ENCODE data around the gene DLGAP3. TPM values are rescaled to one million over a fixed set of nuclear protein-coding genes. Genes with fewer than 3 reads are reported as not detected.

The DLGAP3 gene
- polyA plus RNA-seq, 1 donor (not counting 4 experiments of a cell fraction or from before 2014, with no cell fraction given) = not detected

DNA sequence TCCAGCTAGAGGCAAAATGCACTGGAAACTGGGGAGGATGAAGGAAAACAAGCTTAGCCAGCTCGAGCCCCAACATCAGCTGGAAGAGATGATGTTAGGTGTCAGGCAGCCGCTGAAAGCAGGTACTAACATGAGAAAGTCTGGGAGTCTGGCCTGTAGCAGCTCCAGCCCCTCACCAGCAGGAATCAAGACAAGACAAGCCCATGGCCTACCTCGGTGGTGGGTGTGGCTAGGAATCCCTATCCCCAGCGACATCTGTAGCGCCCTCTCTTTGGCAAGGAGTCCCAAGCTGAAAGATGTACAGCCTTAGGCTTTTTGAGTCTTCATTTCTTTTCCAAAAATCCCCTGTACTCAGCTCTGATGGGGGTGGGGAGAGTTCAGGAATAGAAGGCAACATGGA is 2.6 kb downstream of the DLGAP3 start:
- Histone ChIP-seq H3K9ac (ENCODE audit: control insufficient read depth, extremely low read depth, insufficient read depth, low read length) (no peak overlapping the region), H3K27me3 (ENCODE audit: control insufficient read depth, extremely low read depth, insufficient read depth, low read length) (peaks cover 56% of the 10 kb centered on the region), H3K4me1 (ENCODE audit: control insufficient read depth, extremely low read depth, insufficient read depth, low read length) (no peaks in the 10 kb centered on the region), H3K36me3 (ENCODE audit: control insufficient read depth in 2 of 2, extremely low read depth in 1 of 2, insufficient read depth in 2 of 2, low read length in 2 of 2) (no peaks in the 10 kb centered on the region), H3K9me1 (ENCODE audit: control insufficient read depth, extremely low read depth, insufficient read depth, low read length) (no peaks in the 10 kb centered on the region), H2AFZ (ENCODE audit: control insufficient read depth, low read length) (no peak overlapping the region), H3K27ac (ENCODE audit: control insufficient read depth, insufficient read depth, low read length) (no peak overlapping the region), H3K4me3 (ENCODE audit: control insufficient read depth in 2 of 3, extremely low read depth in 1 of 3, insufficient read depth in 2 of 3, low read depth in 1 of 3, low read length in 3 of 3) (no peak overlapping the region), H3K9me3 (ENCODE audit: control insufficient read depth, low read depth, low read length) (no peaks in the 10 kb centered on the region), H3K79me2 (ENCODE audit: control insufficient read depth, insufficient read depth, low read length) (no peaks in the 10 kb centered on the region), H4K20me1 (ENCODE audit: control insufficient read depth, extremely low read depth, insufficient read depth, low read length) (no peaks in the 10 kb centered on the region), H3K4me2 (ENCODE audit: control insufficient read depth, extremely low read depth, insufficient read depth, low read depth, low read length) (no peak overlapping the region)
- dilution Hi-C loops (cut with MboI; ENCODE audit: extremely low pct_ligation_motif_present, low sequenced_read_pairs) = no loop called here
- DNase-seq (ENCODE audit: low read depth, low spot score) (no peak), FAIRE-seq (no peak)
- TF ChIP-seq EZH2 (IDR thresholded peaks at IDR 0.05; ENCODE audit: low read length) = no peak
- TF ChIP-seq, protein P1, sequence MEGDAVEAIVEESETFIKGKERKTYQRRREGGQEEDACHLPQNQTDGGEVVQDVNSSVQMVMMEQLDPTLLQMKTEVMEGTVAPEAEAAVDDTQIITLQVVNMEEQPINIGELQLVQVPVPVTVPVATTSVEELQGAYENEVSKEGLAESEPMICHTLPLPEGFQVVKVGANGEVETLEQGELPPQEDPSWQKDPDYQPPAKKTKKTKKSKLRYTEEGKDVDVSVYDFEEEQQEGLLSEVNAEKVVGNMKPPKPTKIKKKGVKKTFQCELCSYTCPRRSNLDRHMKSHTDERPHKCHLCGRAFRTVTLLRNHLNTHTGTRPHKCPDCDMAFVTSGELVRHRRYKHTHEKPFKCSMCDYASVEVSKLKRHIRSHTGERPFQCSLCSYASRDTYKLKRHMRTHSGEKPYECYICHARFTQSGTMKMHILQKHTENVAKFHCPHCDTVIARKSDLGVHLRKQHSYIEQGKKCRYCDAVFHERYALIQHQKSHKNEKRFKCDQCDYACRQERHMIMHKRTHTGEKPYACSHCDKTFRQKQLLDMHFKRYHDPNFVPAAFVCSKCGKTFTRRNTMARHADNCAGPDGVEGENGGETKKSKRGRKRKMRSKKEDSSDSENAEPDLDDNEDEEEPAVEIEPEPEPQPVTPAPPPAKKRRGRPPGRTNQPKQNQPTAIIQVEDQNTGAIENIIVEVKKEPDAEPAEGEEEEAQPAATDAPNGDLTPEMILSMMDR (optimal IDR thresholded peaks at IDR 0.05 in 1 of 3, IDR thresholded peaks at IDR 0.05 in 1 of 3, conservative IDR thresholded peaks at IDR 0.05 in 1 of 3; ENCODE audit: extremely low read depth in 1 of 3, insufficient read depth in 2 of 3, low read length in 3 of 3) = no peak

DNA sequence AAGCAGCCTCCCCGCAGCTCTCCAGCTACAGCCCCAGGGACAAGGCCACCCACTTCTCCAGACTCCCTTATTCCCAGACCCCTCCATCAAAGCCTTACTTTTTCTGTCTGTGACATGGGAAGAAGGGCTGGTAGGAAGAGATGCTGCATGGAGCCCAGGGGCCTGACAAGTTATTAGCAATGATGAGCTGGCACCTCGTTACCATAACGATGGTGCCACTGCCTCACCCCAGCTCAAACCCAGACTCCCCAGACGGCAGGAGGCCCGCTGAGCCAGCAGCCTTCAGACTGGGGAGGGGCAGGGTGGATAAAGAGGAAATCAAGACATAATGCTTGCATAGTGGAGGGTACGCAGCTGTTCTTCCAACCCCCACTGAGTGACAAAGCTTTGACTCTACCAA is 3.3 kb downstream of the DLGAP3 start:
- DNase-seq (ENCODE audit: low read depth, low spot score) = no peak
- Histone ChIP-seq H3K79me2 (ENCODE audit: control insufficient read depth, insufficient read depth, low read length) (no peaks in the 10 kb centered on the region), H3K4me3 (ENCODE audit: control insufficient read depth in 2 of 3, extremely low read depth in 1 of 3, insufficient read depth in 2 of 3, low read depth in 1 of 3, low read length in 3 of 3) (no peak overlapping the region), H4K20me1 (ENCODE audit: control insufficient read depth, extremely low read depth, insufficient read depth, low read length) (no peaks in the 10 kb centered on the region), H3K9me1 (ENCODE audit: control insufficient read depth, extremely low read depth, insufficient read depth, low read length) (no peaks in the 10 kb centered on the region), H3K36me3 (ENCODE audit: control insufficient read depth in 2 of 2, extremely low read depth in 1 of 2, insufficient read depth in 2 of 2, low read length in 2 of 2) (no peaks in the 10 kb centered on the region), H3K27ac (ENCODE audit: control insufficient read depth, insufficient read depth, low read length) (no peak overlapping the region), H3K9me3 (ENCODE audit: control insufficient read depth, low read depth, low read length) (no peaks in the 10 kb centered on the region), H3K4me2 (ENCODE audit: control insufficient read depth, extremely low read depth, insufficient read depth, low read depth, low read length) (no peak overlapping the region), H3K9ac (ENCODE audit: control insufficient read depth, extremely low read depth, insufficient read depth, low read length) (no peak overlapping the region), H3K27me3 (ENCODE audit: control insufficient read depth, extremely low read depth, insufficient read depth, low read length) (peaks cover 50% of the 10 kb centered on the region), H3K4me1 (ENCODE audit: control insufficient read depth, extremely low read depth, insufficient read depth, low read length) (no peaks in the 10 kb centered on the region), H2AFZ (ENCODE audit: control insufficient read depth, low read length) (no peak overlapping the region)
- FAIRE-seq = no peak
- dilution Hi-C loops (cut with MboI; ENCODE audit: extremely low pct_ligation_motif_present, low sequenced_read_pairs) = no loop called here
- TF ChIP-seq, protein P1 (optimal IDR thresholded peaks at IDR 0.05 in 1 of 3, IDR thresholded peaks at IDR 0.05 in 1 of 3, conservative IDR thresholded peaks at IDR 0.05 in 1 of 3; ENCODE audit: extremely low read depth in 1 of 3, insufficient read depth in 2 of 3, low read length in 3 of 3) = no peak
- TF ChIP-seq EZH2 (IDR thresholded peaks at IDR 0.05; ENCODE audit: low read length) = no peak

Measured in keratinocyte (primary cell).